Measurements from ENCODE around the gene MAPK7.

Gene MAPK7

DNA sequence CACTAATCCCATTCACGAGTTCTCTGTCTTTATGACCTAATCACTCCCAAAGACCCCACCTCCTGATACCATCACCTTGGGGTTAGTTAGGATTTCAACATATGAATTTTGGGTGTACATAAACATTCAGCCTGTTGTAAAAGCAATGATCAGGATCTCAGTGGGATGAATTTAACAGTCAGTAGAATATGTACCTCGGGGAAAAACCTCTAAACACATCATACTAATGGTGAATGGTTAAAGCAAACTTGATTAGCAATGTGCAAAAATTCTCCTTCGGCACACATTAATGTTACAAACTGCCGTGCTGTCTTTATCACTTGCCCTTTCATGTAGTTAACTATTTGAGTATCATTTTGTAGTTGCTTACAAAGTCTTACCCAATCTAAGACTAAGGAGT is 42.9 kb downstream of the MAPK7 start:
- TF ChIP-seq, protein P1, sequence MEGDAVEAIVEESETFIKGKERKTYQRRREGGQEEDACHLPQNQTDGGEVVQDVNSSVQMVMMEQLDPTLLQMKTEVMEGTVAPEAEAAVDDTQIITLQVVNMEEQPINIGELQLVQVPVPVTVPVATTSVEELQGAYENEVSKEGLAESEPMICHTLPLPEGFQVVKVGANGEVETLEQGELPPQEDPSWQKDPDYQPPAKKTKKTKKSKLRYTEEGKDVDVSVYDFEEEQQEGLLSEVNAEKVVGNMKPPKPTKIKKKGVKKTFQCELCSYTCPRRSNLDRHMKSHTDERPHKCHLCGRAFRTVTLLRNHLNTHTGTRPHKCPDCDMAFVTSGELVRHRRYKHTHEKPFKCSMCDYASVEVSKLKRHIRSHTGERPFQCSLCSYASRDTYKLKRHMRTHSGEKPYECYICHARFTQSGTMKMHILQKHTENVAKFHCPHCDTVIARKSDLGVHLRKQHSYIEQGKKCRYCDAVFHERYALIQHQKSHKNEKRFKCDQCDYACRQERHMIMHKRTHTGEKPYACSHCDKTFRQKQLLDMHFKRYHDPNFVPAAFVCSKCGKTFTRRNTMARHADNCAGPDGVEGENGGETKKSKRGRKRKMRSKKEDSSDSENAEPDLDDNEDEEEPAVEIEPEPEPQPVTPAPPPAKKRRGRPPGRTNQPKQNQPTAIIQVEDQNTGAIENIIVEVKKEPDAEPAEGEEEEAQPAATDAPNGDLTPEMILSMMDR (conservative IDR thresholded peaks at IDR 0.05; ENCODE audit: low read length) = no peak
- DNase-seq (ENCODE audit: low read depth) = no peak
- H3K4me3 ChIP-seq (ENCODE audit: low read length) = no peak overlapping the region

DNA sequence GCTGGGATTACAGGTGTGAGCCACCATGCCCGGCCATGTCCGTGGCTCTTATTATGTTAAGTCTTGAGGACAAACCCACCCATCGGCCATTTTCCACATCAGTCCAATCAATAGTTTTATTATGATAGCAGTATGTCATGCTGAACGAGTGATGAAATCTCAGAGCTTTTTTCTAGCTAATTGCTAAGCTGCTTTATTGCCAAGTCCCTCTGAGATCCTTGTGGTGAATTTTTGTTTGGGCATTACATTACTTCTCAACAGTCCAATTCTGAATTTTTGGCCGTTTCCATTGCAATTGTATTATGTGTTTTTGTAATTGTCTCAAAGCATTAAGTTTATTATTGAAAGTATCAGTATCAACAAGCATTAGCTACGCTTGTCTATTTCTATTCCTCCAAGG is 43.6 kb downstream of the MAPK7 start:
- DNase-seq (ENCODE audit: low read depth) = no peak
- TF ChIP-seq, protein P1 (conservative IDR thresholded peaks at IDR 0.05; ENCODE audit: low read length) = no peak
- no peak overlapping the region for H3K4me3 ChIP-seq (ENCODE audit: low read length)

DNA sequence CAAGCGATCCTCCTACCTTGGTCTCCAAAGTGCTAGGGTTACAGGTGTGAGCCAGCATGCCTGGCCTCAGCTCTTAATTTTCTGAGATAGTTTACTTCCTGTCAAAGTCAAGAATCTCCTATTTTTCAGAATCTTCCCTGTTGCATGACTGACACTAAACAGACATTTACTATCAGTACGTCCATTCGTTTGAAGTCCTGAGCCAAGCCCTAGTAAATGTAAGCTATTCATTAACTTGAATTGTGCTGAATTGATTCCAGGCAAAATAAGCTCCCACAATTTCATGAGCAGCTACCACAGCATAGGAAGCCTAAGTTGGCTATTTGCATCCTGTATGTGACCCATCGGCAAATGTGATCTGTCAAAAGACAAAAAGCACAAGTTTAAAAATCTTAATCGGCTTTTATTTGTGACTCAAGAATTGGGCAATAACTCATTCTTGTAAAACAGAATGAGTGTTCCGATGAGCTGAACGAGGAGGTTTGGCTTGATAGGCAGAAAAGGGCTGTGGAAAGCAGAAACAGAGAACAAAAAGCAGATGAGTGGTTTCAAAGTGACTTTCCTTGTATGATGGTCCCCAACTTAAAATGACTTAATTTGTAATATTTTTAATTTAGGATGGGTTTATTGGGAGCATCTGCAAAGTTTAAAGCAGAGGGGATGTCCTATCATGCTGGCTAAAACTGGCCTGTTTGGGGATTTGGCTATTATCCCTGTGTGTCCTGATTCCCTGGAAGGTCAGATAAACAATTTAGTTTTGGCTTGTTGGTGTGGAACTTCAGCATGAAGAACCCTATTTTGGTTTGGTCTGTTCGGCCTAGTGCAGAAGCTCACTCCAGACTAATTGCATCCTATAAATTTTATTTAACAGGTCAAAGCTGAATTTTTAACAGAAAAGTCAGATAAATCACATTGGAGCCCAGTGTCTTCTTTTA is 46.9 kb downstream of the MAPK7 start:
- no peak overlapping the region for H3K4me3 ChIP-seq (ENCODE audit: low read length)
- TF ChIP-seq, protein P1 (conservative IDR thresholded peaks at IDR 0.05; ENCODE audit: low read length) = no peak
- DNase-seq (ENCODE audit: low read depth) = peak; percentile 21

DNA sequence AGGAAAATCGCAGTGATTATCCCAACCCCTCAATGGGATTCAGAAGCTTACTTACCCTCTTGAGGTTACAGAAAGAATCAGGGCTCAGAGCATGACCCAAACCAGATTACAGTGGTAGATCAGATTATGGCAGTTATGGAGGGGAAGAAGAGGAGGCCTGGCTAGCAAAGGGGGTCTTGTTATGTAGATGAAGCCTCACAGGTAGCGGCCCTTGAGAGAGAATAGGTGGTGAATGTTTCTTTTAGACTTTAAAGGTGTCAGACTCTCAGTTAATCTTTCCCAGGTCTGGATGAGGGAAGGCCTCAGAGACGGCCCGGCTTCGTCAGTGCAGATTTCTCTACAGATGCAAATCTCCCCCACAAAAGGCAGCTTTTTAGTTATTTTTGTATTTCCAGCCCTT is 48.3 kb downstream of the MAPK7 start:
- H3K4me3 ChIP-seq (ENCODE audit: low read length) = no peak overlapping the region
- DNase-seq (ENCODE audit: low read depth) = no peak
- TF ChIP-seq, protein P1 (conservative IDR thresholded peaks at IDR 0.05; ENCODE audit: low read length) = no peak

DNA sequence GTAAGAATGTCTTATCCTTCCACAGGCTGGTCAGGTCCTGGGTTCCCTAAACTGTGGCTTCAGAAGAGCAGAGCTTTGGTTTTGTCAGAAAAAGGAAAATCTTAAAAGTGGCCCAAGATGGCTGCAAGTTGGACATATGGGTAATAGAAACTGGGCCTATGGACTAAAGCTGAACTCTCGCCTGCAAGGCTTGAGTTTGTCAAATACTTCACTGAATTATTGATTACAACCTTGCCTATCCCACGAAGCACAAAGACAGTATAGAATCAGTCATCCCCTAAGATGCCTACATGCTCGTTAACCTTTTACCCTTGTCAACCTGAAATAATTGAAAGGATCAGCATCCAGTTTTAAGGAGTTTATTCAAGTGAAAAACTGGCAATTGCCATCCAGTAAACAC is 53.4 kb downstream of the MAPK7 start:
- no peak for DNase-seq (ENCODE audit: low read depth)
- TF ChIP-seq, protein P1 (conservative IDR thresholded peaks at IDR 0.05; ENCODE audit: low read length) = no peak
- no peak overlapping the region for H3K4me3 ChIP-seq (ENCODE audit: low read length)
